Stimulated activated CD4-positive, alpha-beta T cell treated with anti-CD3 and anti-CD28 coated beads, Interleukin-4, amount 100 ng/mL, for 48 hours (primary cell): ENCODE measurements around the gene OGG1.

Experiments used
- DNase-seq, 2 donors: peaks; one replicate each; pipeline ENCODE4 v3.0.0-alpha.2; 2020; ENCODE audit warnings: low read depth in 2 of 2

OGG1 gene

GRCh38 chr3:9786209-9786739 is 36.5 kb downstream of the OGG1 start:
- DNase-seq: no peak

- DNase-seq: no peak
These were observed 37.3 kb downstream of the OGG1 start for GRCh38 chr3:9786825-9787669.

- DNase-seq: peak in 1 of 2 donors; percentile 12
These were observed 38.0 kb downstream of the OGG1 start for GRCh38 chr3:9787714-9788113.

- DNase-seq: no peak
These were observed 41.4 kb downstream of the OGG1 start for GRCh38 chr3:9791127-9791526.

- DNase-seq: no peak
These were observed 42.1 kb downstream of the OGG1 start for GRCh38 chr3:9791790-9792404.

- peak; percentile 83 to 90 for DNase-seq
These were observed 42.8 kb downstream of the OGG1 start, which contains the start of the genes ARPC4 and TADA3 for GRCh38 chr3:9792405-9793160. ARPC4 (plus strand) TSS chr3:9793082; CDS start chr3:9793122, 40 bp downstream. TADA3 (minus strand) TSS chr3:9792473; CDS start chr3:9791466, 1,007 bp downstream.

GRCh38 chr3:9793161-9793781 is 43.5 kb downstream of the OGG1 start:
- DNase-seq: no peak

GRCh38 chr3:9794400-9794799 is 44.6 kb downstream of the OGG1 start:
- DNase-seq: no peak

- DNase-seq: no peak
These were observed 45.5 kb downstream of the OGG1 start for GRCh38 chr3:9795207-9795606.

- DNase-seq: no peak
These were observed 47.6 kb downstream of the OGG1 start for GRCh38 chr3:9797196-9797945.

GRCh38 chr3:9800529-9800928 is 50.8 kb downstream of the OGG1 start:
- DNase-seq: no peak

GRCh38 chr3:9803494-9803893 is 53.7 kb downstream of the OGG1 start:
- no peak for DNase-seq

- DNase-seq: no peak
These were observed 55.2 kb downstream of the OGG1 start for GRCh38 chr3:9804996-9805395.

- no peak for DNase-seq
These were observed 56.4 kb downstream of the OGG1 start for GRCh38 chr3:9806137-9806536.
